HAP-1 (cell line): ENCODE measurements around the gene ZNF615.
"Not testable (repeated sequence)": the region's sequence is repeated elsewhere in the genome, so short reads cannot be mapped to it uniquely, and the experiment has no call there.

Experiments used
- DNase-seq, 2 experiments: peaks; one replicate each; pipeline ENCODE4 v3.0.0-alpha.2; 2016 to 2020; ENCODE audit warnings: low spot score in 2 of 2
- H3K27me3 ChIP-seq: fragments of 250-450 bp; sonication (Bioruptor Pico); 2 replicates; pipeline ENCODE4 v1.5.1; 2020; ENCODE audit warnings: low read depth, mild to moderate bottlenecking, moderate library complexity
- H3K36me3 ChIP-seq: fragments of 250-450 bp; sonication (Bioruptor Pico); replicated peaks from 2 replicates; pipeline ENCODE4 v1.5.1; 2020; ENCODE audit warnings: mild to moderate bottlenecking
- H3K4me1 ChIP-seq: fragments of 250-450 bp; sonication (Bioruptor Pico); 2 replicates; pipeline ENCODE4 v1.5.1; 2020; ENCODE audit warnings: mild to moderate bottlenecking
- H3K4me3 ChIP-seq: fragments of 250-450 bp; sonication (Bioruptor Pico); 2 replicates; pipeline ENCODE4 v1.5.1; 2020; ENCODE audit warnings: mild to moderate bottlenecking, moderate library complexity
- H3K9me3 ChIP-seq: fragments of 250-450 bp; sonication (Bioruptor Pico); 2 replicates; pipeline ENCODE4 v1.5.1; 2020; ENCODE audit warnings: mild to moderate bottlenecking, moderate library complexity
- in situ Hi-C: fragments of 300-500 bp; cut with MboI; formaldehyde crosslinking; loops from 3 replicates; pipeline ENCODE4 v1.14.3; 2020; ENCODE audit warnings: low sequenced_read_pairs, inconsistent platforms, mixed read lengths

ZNF615 gene

GRCh38 chr19:52010674-52011073, 2.7 kb upstream of the ZNF615 start:
- peaks cover 6% of the 10 kb centered on the region for H3K36me3 ChIP-seq
- no peak overlapping the region for H3K4me3 ChIP-seq
- in situ Hi-C loops, result no loop called here
- peaks cover 7% of the 10 kb centered on the region for H3K9me3 ChIP-seq
- no peaks in the 10 kb centered on the region for H3K27me3 ChIP-seq
- peaks cover 8% of the 10 kb centered on the region for H3K4me1 ChIP-seq
- DNase-seq, result no peak

GRCh38 chr19:52007451-52007805, 583 bp downstream of the ZNF615 start:
- Histone ChIP-seq H3K27me3 (no peaks in the 10 kb centered on the region), H3K9me3 (peaks cover 10% of the 10 kb centered on the region)
- in situ Hi-C loops, result no loop called here

GRCh38 chr19:51994048-51994644, 13.9 kb downstream of the ZNF615 start:
- DNase-seq, result no peak
- H3K36me3 ChIP-seq, result peaks cover 17% of the 10 kb centered on the region
- no peak overlapping the region for H3K4me3 ChIP-seq
- H3K4me1 ChIP-seq, result no peaks in the 10 kb centered on the region
- in situ Hi-C loops, result no loop called here
- peaks cover 27% of the 10 kb centered on the region for H3K9me3 ChIP-seq
- H3K27me3 ChIP-seq, result no peaks in the 10 kb centered on the region

More at GRCh38 chr19:52007451-52007805, 583 bp downstream of the ZNF615 start:
- Histone ChIP-seq H3K4me1 (peaks cover 8% of the 10 kb centered on the region), H3K4me3 (peak overlapping the region; percentile 61), H3K36me3 (no peaks in the 10 kb centered on the region; the same call in 1 of the 2 replicates)
- DNase-seq, result peak in 1 of 2 experiments; percentile 10

GRCh38 chr19:51993422-51993821, 14.6 kb downstream of the ZNF615 start:
- no peak for DNase-seq
- no peak overlapping the region for H3K4me3 ChIP-seq
- H3K27me3 ChIP-seq, result no peaks in the 10 kb centered on the region
- no peaks in the 10 kb centered on the region for H3K4me1 ChIP-seq
- in situ Hi-C loops, result no loop called here
- peaks cover 27% of the 10 kb centered on the region for H3K9me3 ChIP-seq
- H3K36me3 ChIP-seq, result peaks cover 12% of the 10 kb centered on the region

GRCh38 chr19:51986309-51987291, 21.4 kb downstream of the ZNF615 start, which contains the start of gene ZNF350:
ZNF350 (minus strand) TSS chr19:51986840; CDS start chr19:51974360, 12,480 bp downstream.
- in situ Hi-C loops, result no loop called here

GRCh38 chr19:51983361-51983760, 24.6 kb downstream of the ZNF615 start:
- peaks cover 2% of the 10 kb centered on the region for H3K9me3 ChIP-seq
- no peaks in the 10 kb centered on the region for H3K36me3 ChIP-seq
- in situ Hi-C loops, result no loop called here
- no peaks in the 10 kb centered on the region; the same call in 1 of the 2 replicates for H3K4me1 ChIP-seq
- no peaks in the 10 kb centered on the region for H3K27me3 ChIP-seq
- no peak for DNase-seq
- H3K4me3 ChIP-seq, result no peak overlapping the region

More at GRCh38 chr19:51986309-51987291, 21.4 kb downstream of the ZNF615 start, which contains the start of gene ZNF350:
- peak; percentile 89 to 94 for DNase-seq
- Histone ChIP-seq H3K27me3 (no peaks in the 10 kb centered on the region), H3K9me3 (peaks cover 2% of the 10 kb centered on the region; the same call in 1 of the 2 replicates), H3K36me3 (no peaks in the 10 kb centered on the region), H3K4me1 (no peaks in the 10 kb centered on the region; the same call in 1 of the 2 replicates), H3K4me3 (peak within 1 kb of the TSS; percentile 76)

- not testable (repeated sequence) for H3K9me3 ChIP-seq, H3K36me3 ChIP-seq
Measured at GRCh38 chr19:51980926-51981325, 27.1 kb downstream of the ZNF615 start.

GRCh38 chr19:51980116-51980736, 27.8 kb downstream of the ZNF615 start:
- Histone ChIP-seq H3K4me3 (no peak overlapping the region), H3K4me1 (no peaks in the 10 kb centered on the region), H3K9me3 (peaks cover 2% of the 10 kb centered on the region; the same call in 1 of the 2 replicates), H3K27me3 (no peaks in the 10 kb centered on the region), H3K36me3 (no peaks in the 10 kb centered on the region)
- no peak for DNase-seq
- in situ Hi-C loops, result no loop called here

More at GRCh38 chr19:51980926-51981325, 27.1 kb downstream of the ZNF615 start:
- H3K4me1 ChIP-seq, H3K4me3 ChIP-seq, DNase-seq, H3K27me3 ChIP-seq, in situ Hi-C loops: not testable (repeated sequence)

GRCh38 chr19:51978882-51979281, 29.1 kb downstream of the ZNF615 start:
- no peak for DNase-seq
- Histone ChIP-seq H3K9me3 (no peaks in the 10 kb centered on the region; the same call in 1 of the 2 replicates), H3K4me1 (no peaks in the 10 kb centered on the region), H3K36me3 (no peaks in the 10 kb centered on the region), H3K27me3 (no peaks in the 10 kb centered on the region), H3K4me3 (no peak overlapping the region)
- in situ Hi-C loops, result no loop called here

GRCh38 chr19:51977346-51977745, 30.7 kb downstream of the ZNF615 start:
- Histone ChIP-seq H3K27me3 (no peaks in the 10 kb centered on the region), H3K9me3 (peaks cover 5% of the 10 kb centered on the region), H3K4me1 (no peaks in the 10 kb centered on the region), H3K4me3 (no peak overlapping the region), H3K36me3 (0 out of 2 replicates have a peak, but pooled peaks cover 3% of the 10 kb centered on the region)
- in situ Hi-C loops, result no loop called here
- no peak for DNase-seq

- Histone ChIP-seq H3K36me3 (peaks cover 3% of the 10 kb centered on the region; the same call in 1 of the 2 replicates), H3K4me1 (no peaks in the 10 kb centered on the region), H3K9me3 (peaks cover 6% of the 10 kb centered on the region), H3K4me3 (no peak overlapping the region), H3K27me3 (no peaks in the 10 kb centered on the region)
- in situ Hi-C loops, result no loop called here
- DNase-seq, result no peak
Measured at GRCh38 chr19:51976852-51977251, 31.2 kb downstream of the ZNF615 start.

GRCh38 chr19:51975787-51976186, 32.2 kb downstream of the ZNF615 start:
- H3K4me3 ChIP-seq, H3K27me3 ChIP-seq, in situ Hi-C loops, H3K4me1 ChIP-seq, DNase-seq: not testable (repeated sequence)
- H3K9me3 ChIP-seq, result peaks cover 14% of the 10 kb centered on the region
- peaks cover 10% of the 10 kb centered on the region; the same call in 1 of the 2 replicates for H3K36me3 ChIP-seq

- H3K4me3 ChIP-seq, result no peak overlapping the region
- no peak for DNase-seq
Measured at GRCh38 chr19:51971624-51972023, 36.4 kb downstream of the ZNF615 start.

More at GRCh38 chr19:51971624-51972023, 36.4 kb downstream of the ZNF615 start:
- in situ Hi-C loops, result no loop called here
- Histone ChIP-seq H3K4me1 (no peaks in the 10 kb centered on the region), H3K27me3 (no peaks in the 10 kb centered on the region), H3K9me3 (peaks cover 18% of the 10 kb centered on the region), H3K36me3 (peaks cover 15% of the 10 kb centered on the region)
